Thyroid gland (tissue), 4 donors: ENCODE results near the gene NUBPL. TPM values are rescaled to one million over a fixed set of nuclear protein-coding genes. Genes with fewer than 3 reads are reported as not detected.
"Not testable (repeated sequence)": the region's sequence is repeated elsewhere in the genome, so short reads cannot be mapped to it uniquely, and the experiment has no call there.

Experiments used
- DNase-seq, 2 donors: peaks; one replicate each; pipeline ENCODE4 v3.0.0-alpha.2; 2019
- H3K27ac ChIP-seq, 3 donors: fragments of 200-600 bp; sonication (generic); 1 replicate in 2 of 3; 2 replicates in 1 of 3; pipeline ENCODE4 v1.5.1; 2016 to 2019; ENCODE audit warnings: mild to moderate bottlenecking in 1 of 3, moderate library complexity in 1 of 3
- H3K27me3 ChIP-seq: fragments of 200-600 bp; sonication (generic); one replicate; pipeline ENCODE4 v1.5.1; 2019
- H3K36me3 ChIP-seq, 2 donors: fragments of 200-600 bp; sonication (generic); one replicate each; pipeline ENCODE4 v1.5.1; 2016 to 2019
- H3K4me1 ChIP-seq, 2 donors: fragments of 200-600 bp; sonication (generic); one replicate each; pipeline ENCODE4 v1.5.1; 2017 to 2019
- H3K4me3 ChIP-seq, 3 donors: fragments of 200-600 bp; sonication (generic); replicated peaks in 1 of 3; 1 replicate in 2 of 3; 2 replicates in 1 of 3; pipeline ENCODE4 v1.5.1; 2016; ENCODE audit warnings: mild to moderate bottlenecking in 1 of 3
- H3K9me3 ChIP-seq: fragments of 200-600 bp; sonication (generic); one replicate; pipeline ENCODE4 v1.5.1; 2017
- POLR2A ChIP-seq, 2 donors: fragments of 450-650 bp; IDR thresholded peaks; one replicate each; pipeline ENCODE4 v1.6.1; 2017; ENCODE audit warnings: antibody characterized with exemption in 2 of 2, mild to moderate bottlenecking in 2 of 2, moderate library complexity in 1 of 2
- WGBS, 2 donors: methylation state at CpG; one replicate each; pipeline ENCODE4 v1.1.5; 2017; 5-methylcytosine and 5-hydroxymethylcytosine counted together
- intact Hi-C: fragments of 100-400 bp; cut with DNase I; formaldehyde crosslinking; loops from one replicate; pipeline ENCODE4 v1.15.1; 2023
- total RNA-seq, 4 donors: library from RNA; depleted of rRNA; stranded (reverse); fragments of >200 nt; gene quantifications; one replicate each; pipeline ENCODE4 v1.2.3, GENCODE V29; 2016
- TF ChIP-seq, protein P1 (sequence below), 6 experiments: fragments of 200-600 bp in 3 of 6; fragments of 450-650 bp in 3 of 6; sonication (generic) in 3 of 6; IDR thresholded peaks; one replicate each; pipeline ENCODE4 v1.5.1; 2016 to 2019; ENCODE audit warnings: antibody characterized with exemption in 6 of 6, mild to moderate bottlenecking in 2 of 6, inconsistent platforms in 1 of 6, moderate library complexity in 1 of 6

The NUBPL gene
- total RNA-seq, 4 donors from 2014 or later: 12.0 to 27.1 (median 14.2) TPM

DNA sequence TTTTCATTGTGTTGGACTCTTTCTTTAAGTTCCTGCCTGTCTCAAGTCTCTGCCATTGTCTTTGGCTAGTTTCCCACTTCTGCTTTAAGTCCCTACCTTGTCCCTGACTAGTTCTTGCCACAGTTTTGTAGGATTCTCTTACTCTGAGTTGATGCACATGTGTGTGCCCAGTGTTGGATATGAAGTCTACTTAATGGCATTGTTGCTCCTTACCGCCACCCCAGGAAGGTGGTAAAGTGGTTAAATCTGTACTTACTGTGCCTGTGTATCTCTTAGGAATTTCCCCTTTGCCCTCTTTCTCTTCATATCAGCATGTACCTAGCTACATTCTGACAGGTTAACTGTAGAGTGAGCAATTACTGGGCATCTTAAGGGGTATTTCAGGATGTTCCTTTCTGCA, 227.1 kb downstream of the NUBPL start:
- no peak for TF ChIP-seq POLR2A (IDR thresholded peaks at IDR 0.05)
- TF ChIP-seq, protein P1, sequence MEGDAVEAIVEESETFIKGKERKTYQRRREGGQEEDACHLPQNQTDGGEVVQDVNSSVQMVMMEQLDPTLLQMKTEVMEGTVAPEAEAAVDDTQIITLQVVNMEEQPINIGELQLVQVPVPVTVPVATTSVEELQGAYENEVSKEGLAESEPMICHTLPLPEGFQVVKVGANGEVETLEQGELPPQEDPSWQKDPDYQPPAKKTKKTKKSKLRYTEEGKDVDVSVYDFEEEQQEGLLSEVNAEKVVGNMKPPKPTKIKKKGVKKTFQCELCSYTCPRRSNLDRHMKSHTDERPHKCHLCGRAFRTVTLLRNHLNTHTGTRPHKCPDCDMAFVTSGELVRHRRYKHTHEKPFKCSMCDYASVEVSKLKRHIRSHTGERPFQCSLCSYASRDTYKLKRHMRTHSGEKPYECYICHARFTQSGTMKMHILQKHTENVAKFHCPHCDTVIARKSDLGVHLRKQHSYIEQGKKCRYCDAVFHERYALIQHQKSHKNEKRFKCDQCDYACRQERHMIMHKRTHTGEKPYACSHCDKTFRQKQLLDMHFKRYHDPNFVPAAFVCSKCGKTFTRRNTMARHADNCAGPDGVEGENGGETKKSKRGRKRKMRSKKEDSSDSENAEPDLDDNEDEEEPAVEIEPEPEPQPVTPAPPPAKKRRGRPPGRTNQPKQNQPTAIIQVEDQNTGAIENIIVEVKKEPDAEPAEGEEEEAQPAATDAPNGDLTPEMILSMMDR (IDR thresholded peaks at IDR 0.05): no peak

DNA sequence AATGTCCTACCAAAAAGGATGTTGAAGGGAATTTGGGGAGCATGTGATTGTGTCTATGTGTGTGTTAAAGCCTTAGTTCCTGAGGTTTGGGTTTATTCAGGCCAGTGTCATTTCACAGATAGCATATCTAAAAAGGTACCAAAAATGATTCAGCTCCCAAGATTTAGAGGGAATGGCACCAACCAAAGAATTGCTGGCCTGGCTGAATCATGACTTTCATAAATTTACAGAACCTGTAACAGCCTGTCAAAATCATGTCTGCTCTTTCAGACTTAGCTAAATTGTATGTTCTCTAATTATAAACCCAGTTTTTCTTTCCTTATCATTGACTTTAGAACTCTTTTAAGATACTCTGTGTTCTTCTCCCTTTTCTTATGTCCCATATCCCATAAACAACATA, 231.5 kb downstream of the NUBPL start:
- H3K36me3 ChIP-seq: no peaks in the 10 kb centered on the region
- no peak overlapping the region for H3K4me3 ChIP-seq
- no peaks in the 10 kb centered on the region for H3K4me1 ChIP-seq
- TF ChIP-seq POLR2A (IDR thresholded peaks at IDR 0.05): no peak
- TF ChIP-seq, protein P1 (IDR thresholded peaks at IDR 0.05): no peak
- H3K27ac ChIP-seq: no peak overlapping the region
- no peaks in the 10 kb centered on the region for H3K27me3 ChIP-seq
- no peaks in the 10 kb centered on the region for H3K9me3 ChIP-seq
- intact Hi-C loops: no loop called here
- no peak for DNase-seq

More for the DNA sequence above, 227.1 kb downstream of the NUBPL start:
- Histone ChIP-seq H3K4me1 (no peaks in the 10 kb centered on the region), H3K27me3 (no peaks in the 10 kb centered on the region), H3K27ac (no peak overlapping the region), H3K36me3 (no peaks in the 10 kb centered on the region), H3K9me3 (no peaks in the 10 kb centered on the region), H3K4me3 (no peak overlapping the region)
- intact Hi-C loops: no loop called here
- DNase-seq: no peak
- WGBS, 2 donors: 96 to 97% methylated on average over 1 of the region's 1 CpG

DNA sequence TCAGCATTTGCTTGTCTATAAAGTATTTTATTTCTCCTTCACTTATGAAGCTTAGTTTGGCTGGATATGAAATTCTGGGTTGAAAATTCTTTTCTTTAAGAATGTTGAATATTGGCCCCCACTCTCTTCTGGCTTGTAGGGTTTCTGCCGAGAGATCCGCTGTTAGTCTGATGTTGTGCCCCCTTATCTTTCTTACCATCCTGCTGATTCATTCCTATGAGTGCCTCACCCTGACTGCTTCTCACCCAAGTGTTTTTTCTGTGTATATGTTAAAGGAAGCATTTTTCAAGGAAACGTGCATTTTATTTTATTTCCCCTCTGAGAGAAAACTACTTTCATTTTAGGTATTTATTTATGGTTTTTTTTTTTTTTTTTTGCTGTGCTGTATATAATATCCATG, 236.7 kb downstream of the NUBPL start:
- DNase-seq, H3K27ac ChIP-seq, H3K4me3 ChIP-seq, H3K4me1 ChIP-seq, H3K36me3 ChIP-seq, intact Hi-C loops, H3K9me3 ChIP-seq, H3K27me3 ChIP-seq: not testable (repeated sequence)
- 92 to 96% methylated on average over 3 of the region's 3 CpGs for WGBS, 2 donors

DNA sequence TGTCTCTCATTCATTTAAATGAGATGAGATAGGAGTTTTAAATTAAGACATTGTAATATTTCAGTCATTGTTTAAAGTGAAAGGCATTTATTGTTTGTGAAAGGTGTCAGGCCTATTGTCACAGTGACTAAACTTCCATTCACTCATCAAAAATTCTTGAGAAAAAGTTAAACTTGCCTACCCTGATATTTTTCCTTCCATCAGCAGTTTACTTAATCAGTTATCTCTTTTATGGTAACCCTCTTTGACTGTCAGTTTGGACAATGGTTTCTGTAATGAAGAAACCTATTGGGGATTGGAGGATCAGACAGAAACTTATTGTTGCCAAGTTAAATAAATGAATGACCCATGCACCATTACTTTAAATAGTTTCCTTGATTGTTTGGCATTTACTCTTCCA, 241.6 kb downstream of the NUBPL start:
- intact Hi-C loops: no loop called here
- no peak overlapping the region for H3K27ac ChIP-seq

DNA sequence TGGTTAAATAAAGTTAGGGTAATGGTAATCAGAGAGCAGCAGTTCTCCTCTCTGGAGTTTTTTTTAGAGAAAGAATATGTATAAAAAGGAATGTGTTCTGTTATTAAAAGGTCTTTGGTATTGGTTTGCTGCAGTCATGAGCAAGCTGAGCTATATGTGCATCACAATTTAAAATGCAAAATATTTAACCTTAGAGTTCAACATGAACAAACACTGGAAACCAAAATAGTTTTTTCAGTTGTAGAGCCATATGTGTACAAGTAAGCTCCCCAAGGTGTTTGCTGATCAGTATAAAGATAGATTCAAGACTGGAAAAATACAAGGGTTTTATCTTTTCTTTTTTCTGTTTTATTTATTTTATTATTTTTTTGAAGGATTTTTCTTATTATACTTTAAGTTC, 245.0 kb downstream of the NUBPL start:
- Histone ChIP-seq H3K36me3 (no peaks in the 10 kb centered on the region), H3K27ac (no peak overlapping the region), H3K9me3 (no peaks in the 10 kb centered on the region), H3K4me3 (no peak overlapping the region), H3K4me1 (no peaks in the 10 kb centered on the region), H3K27me3 (no peaks in the 10 kb centered on the region)
- no peak for DNase-seq
- intact Hi-C loops: no loop called here
- TF ChIP-seq, protein P1 (IDR thresholded peaks at IDR 0.05): no peak
- TF ChIP-seq POLR2A (IDR thresholded peaks at IDR 0.05): no peak

More for the DNA sequence above, 241.6 kb downstream of the NUBPL start:
- Histone ChIP-seq H3K9me3 (no peaks in the 10 kb centered on the region), H3K4me1 (no peaks in the 10 kb centered on the region), H3K4me3 (no peak overlapping the region), H3K27me3 (no peaks in the 10 kb centered on the region), H3K36me3 (no peaks in the 10 kb centered on the region)
- TF ChIP-seq, protein P1 (IDR thresholded peaks at IDR 0.05): no peak
- TF ChIP-seq POLR2A (IDR thresholded peaks at IDR 0.05): no peak
- DNase-seq: no peak

DNA sequence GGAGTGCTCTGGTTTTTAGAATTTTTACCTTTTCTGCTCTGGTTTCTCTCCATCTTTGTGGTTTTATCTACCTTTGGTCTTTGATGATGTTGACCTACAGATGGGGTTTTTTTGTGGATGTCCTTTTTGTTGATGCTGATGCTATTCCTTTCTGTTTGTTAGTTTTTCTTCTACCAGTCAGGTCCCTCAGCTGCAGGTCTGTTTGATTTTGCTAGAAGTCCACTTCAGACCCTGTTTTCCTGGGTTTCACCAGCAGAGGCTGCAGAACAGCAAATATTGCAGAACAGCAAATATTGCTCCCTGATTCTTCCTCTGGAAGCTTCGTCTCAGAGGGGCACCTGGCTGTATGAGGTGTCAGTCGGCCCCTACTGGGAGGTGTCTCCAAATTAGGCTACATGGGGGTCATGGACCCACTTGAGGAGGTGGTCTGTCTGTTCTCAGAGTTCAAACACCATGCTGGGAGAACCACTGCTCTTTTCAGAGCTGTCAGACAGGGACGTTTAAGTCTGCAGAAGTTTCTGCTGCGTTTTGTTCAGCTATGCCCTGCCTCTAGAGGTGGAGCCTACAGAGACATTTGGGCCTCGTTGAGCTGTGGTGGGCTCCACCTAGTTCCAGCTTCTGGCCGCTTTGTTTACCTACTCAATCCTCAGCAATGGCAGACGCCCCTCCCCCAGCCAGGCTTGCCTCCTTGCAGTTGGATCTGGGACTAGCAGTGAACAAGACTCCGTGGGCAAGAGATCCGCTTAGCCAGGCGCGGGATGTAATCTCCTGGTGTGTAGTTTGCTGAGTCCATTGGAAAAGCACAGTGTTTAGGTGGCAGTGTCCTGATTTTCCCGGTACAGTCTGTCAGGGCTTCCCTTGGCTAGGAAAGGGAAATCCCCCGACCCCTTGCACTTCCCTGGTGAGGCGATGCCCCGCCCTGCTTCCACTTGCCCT, 250.8 kb downstream of the NUBPL start:
- H3K36me3 ChIP-seq, intact Hi-C loops, H3K4me1 ChIP-seq, H3K4me3 ChIP-seq, DNase-seq, H3K27me3 ChIP-seq, H3K9me3 ChIP-seq, H3K27ac ChIP-seq: not testable (repeated sequence)
- WGBS, 2 donors: 76 to 82% methylated on average over 15 of the region's 15 CpGs

DNA sequence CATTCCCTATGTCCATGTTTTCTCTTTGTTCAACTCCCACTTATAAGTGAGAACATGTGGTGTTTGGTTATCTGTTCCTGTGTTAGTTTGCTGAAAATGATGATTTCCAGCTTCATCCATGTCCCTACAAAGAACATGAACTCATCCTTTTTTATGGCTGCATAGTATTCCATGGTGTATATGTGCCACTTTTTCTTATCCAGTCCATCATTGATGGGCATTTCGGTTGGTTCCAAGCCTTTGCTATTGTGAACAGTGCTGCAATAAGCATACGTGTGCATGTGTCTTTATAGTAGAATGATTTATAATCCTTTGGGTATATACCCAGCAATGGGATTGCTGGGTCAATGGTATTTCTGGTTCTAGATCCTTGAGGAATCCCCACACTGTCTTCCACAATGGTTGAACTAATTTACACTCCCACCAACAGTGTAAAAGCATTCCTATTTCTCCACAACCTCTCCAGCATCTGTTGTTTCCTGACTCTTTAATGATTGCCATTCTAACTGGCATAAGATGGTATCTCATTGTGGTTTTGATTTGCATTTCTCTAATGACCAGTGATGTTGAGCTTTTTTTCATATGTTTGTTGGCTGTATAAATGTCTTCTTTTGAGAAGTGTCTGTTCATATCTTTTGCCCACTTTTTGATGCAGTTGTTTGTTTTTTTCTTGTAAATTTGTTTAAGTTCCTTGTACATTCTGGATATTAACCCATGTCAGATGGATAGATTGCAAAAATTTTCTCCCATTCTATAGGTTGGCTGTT, 252.7 kb downstream of the NUBPL start:
- H3K4me1 ChIP-seq, intact Hi-C loops, H3K27me3 ChIP-seq, H3K4me3 ChIP-seq, DNase-seq, H3K9me3 ChIP-seq, H3K27ac ChIP-seq, H3K36me3 ChIP-seq: not testable (repeated sequence)
- WGBS, 2 donors: 68 to 97% methylated on average over 2 of the region's 2 CpGs
